ENCODE data around the gene IGSF11. TPM values are rescaled to one million over a fixed set of nuclear protein-coding genes. Genes with fewer than 3 reads are reported as not detected.
"Not testable (repeated sequence)": the region's sequence is repeated elsewhere in the genome, so short reads cannot be mapped to it uniquely, and the experiment has no call there.

Gene IGSF11
- 1.6 TPM for total RNA-seq
- long read RNA-seq, result 0 reads

- ATAC-seq (peak; percentile 98), DNase-seq (peak; percentile 81)
- intact Hi-C loops (cut with micrococcal nuclease), result loop anchor here (5.0 kb wide), 1 partner anchor 147 kb away; no protein-coding TSS in a partner anchor
Observed at GRCh38 chr3:119034256-119035013, at the start of gene IGSF11. IGSF11 (minus strand) TSS chr3:119034846; CDS start chr3:119034582, 264 bp downstream.

GRCh38 chr3:119080364-119080763 is 45.7 kb upstream of the IGSF11 start:
- DNase-seq, result no peak
- intact Hi-C loops (cut with micrococcal nuclease), result no loop called here
- no peak for ATAC-seq

- DNase-seq, result peak; percentile 13
- no peak for ATAC-seq
Observed at GRCh38 chr3:119073258-119074001, 38.8 kb upstream of the IGSF11 start.

GRCh38 chr3:119072451-119072850 is 37.8 kb upstream of the IGSF11 start:
- intact Hi-C loops (cut with micrococcal nuclease); DNase-seq; ATAC-seq: not testable (repeated sequence)

More at GRCh38 chr3:119073258-119074001, 38.8 kb upstream of the IGSF11 start:
- intact Hi-C loops (cut with micrococcal nuclease), result no loop called here

GRCh38 chr3:119069725-119070124 is 35.1 kb upstream of the IGSF11 start:
- ATAC-seq (no peak), DNase-seq (no peak)
- intact Hi-C loops (cut with micrococcal nuclease), result no loop called here

- intact Hi-C loops (cut with micrococcal nuclease), result no loop called here
- DNase-seq, result no peak
- ATAC-seq, result no peak
Observed at GRCh38 chr3:119063471-119063870, 28.8 kb upstream of the IGSF11 start.

- ATAC-seq (no peak), DNase-seq (no peak)
- intact Hi-C loops (cut with micrococcal nuclease), result no loop called here
Observed at GRCh38 chr3:119062892-119063291, 28.2 kb upstream of the IGSF11 start.

GRCh38 chr3:119044593-119044992 is 9.9 kb upstream of the IGSF11 start:
- no peak for ATAC-seq

GRCh38 chr3:119042162-119042561 is 7.5 kb upstream of the IGSF11 start:
- DNase-seq, result no peak
- ATAC-seq, result no peak
- intact Hi-C loops (cut with micrococcal nuclease), result no loop called here

More at GRCh38 chr3:119044593-119044992, 9.9 kb upstream of the IGSF11 start:
- no peak for DNase-seq
- intact Hi-C loops (cut with micrococcal nuclease), result no loop called here

GRCh38 chr3:119035014-119035346 is 334 bp upstream of the IGSF11 start:
- no peak for DNase-seq
- intact Hi-C loops (cut with micrococcal nuclease), result no loop called here
- no peak for ATAC-seq

GRCh38 chr3:119033393-119034255 is 1.0 kb downstream of the IGSF11 start:
- ATAC-seq (no peak), DNase-seq (no peak)
- intact Hi-C loops (cut with micrococcal nuclease), result loop anchor here (5.0 kb wide), 1 partner anchor 146 kb away; no protein-coding TSS in a partner anchor

- intact Hi-C loops (cut with micrococcal nuclease), result no loop called here
- no peak for DNase-seq
- no peak for ATAC-seq
Observed at GRCh38 chr3:119025171-119025795, 9.4 kb downstream of the IGSF11 start.

GRCh38 chr3:119019767-119020518 is 14.7 kb downstream of the IGSF11 start:
- no peak for DNase-seq
- no peak for ATAC-seq
- intact Hi-C loops (cut with micrococcal nuclease), result no loop called here

GRCh38 chr3:119018690-119019463 is 15.8 kb downstream of the IGSF11 start:
- intact Hi-C loops (cut with micrococcal nuclease), result no loop called here
- ATAC-seq (peak; percentile 96), DNase-seq (peak; percentile 37)

- ATAC-seq (no peak), DNase-seq (no peak)
- intact Hi-C loops (cut with micrococcal nuclease), result no loop called here
Observed at GRCh38 chr3:119015942-119016341, 18.7 kb downstream of the IGSF11 start.

- intact Hi-C loops (cut with micrococcal nuclease), result no loop called here
Observed at GRCh38 chr3:119013951-119014350, 20.7 kb downstream of the IGSF11 start.

GRCh38 chr3:119011528-119011927 is 23.1 kb downstream of the IGSF11 start:
- DNase-seq (no peak), ATAC-seq (no peak)
- intact Hi-C loops (cut with micrococcal nuclease), result no loop called here

More at GRCh38 chr3:119013951-119014350, 20.7 kb downstream of the IGSF11 start:
- DNase-seq, result no peak
- ATAC-seq, result no peak

- DNase-seq, result no peak
- intact Hi-C loops (cut with micrococcal nuclease), result no loop called here
- ATAC-seq, result no peak
Observed at GRCh38 chr3:118997190-118997589, 37.5 kb downstream of the IGSF11 start.

Measured in left ventricle myocardium superior (tissue), 1 donor.